GM12801 (cell line): ENCODE measurements around the gene RSPH1.

Experiments
- CTCF ChIP-seq: IDR thresholded peaks from one replicate; pipeline ENCODE4 v1.5.1; 2011; ENCODE audit warnings: control low read depth; ENCODE audit not compliant: insufficient read length; ENCODE audit errors: extremely low read depth

The RSPH1 gene

GRCh38 chr21:42461881-42462877 is 33.8 kb downstream of the RSPH1 start:
- TF ChIP-seq CTCF = no peak

- TF ChIP-seq CTCF = no peak
These were observed 34.9 kb downstream of the RSPH1 start for GRCh38 chr21:42461185-42461520.

- TF ChIP-seq CTCF = no peak
These were observed 35.4 kb downstream of the RSPH1 start for GRCh38 chr21:42460391-42461184.

- TF ChIP-seq CTCF = no peak
These were observed 36.3 kb downstream of the RSPH1 start for GRCh38 chr21:42459546-42460215.

- no peak for TF ChIP-seq CTCF
These were observed 37.0 kb downstream of the RSPH1 start for GRCh38 chr21:42459082-42459460.

GRCh38 chr21:42456457-42456856 is 39.6 kb downstream of the RSPH1 start:
- TF ChIP-seq CTCF = no peak
